Mammary epithelial cell (primary cell): Measurements from ENCODE around the gene PPARA.

Experiments
- CTCF ChIP-seq, 2 donors: IDR thresholded peaks in 1 of 2; conservative IDR thresholded peaks in 1 of 2; 2 replicates each; pipeline ENCODE4 v1.5.1; 2011 to 2012; ENCODE audit warnings: inconsistent platforms in 2 of 2, low read length in 2 of 2, mild to moderate bottlenecking in 2 of 2, control low read depth in 1 of 2, low read depth in 1 of 2; ENCODE audit not compliant: insufficient read depth in 1 of 2; ENCODE audit errors: extremely low read depth in 1 of 2
- EZH2 ChIP-seq: IDR thresholded peaks from 2 replicates; pipeline ENCODE4 v1.6.1; 2012; ENCODE audit warnings: low read length, inconsistent platforms, borderline replicate concordance

GRCh38 chr22:46140989-46141928 lies 9.1 kb upstream of the PPARA start:
- no peak for TF ChIP-seq CTCF (conservative IDR thresholded peaks at IDR 0.05 in 1 of 2, IDR thresholded peaks at IDR 0.05 in 1 of 2; ENCODE audit: extremely low read depth in 1 of 2, insufficient read depth in 1 of 2, low read depth in 1 of 2, low read length in 2 of 2)
- no peak for TF ChIP-seq EZH2
